VCaP (cell line): Measurements from ENCODE around the gene OR8D4.
"Not testable (repeated sequence)": the region's sequence is repeated elsewhere in the genome, so short reads cannot be mapped to it uniquely, and the experiment has no call there.

Experiments used
- H3K27ac ChIP-seq: fragments of 450-650 bp; 2 replicates; pipeline ENCODE4 v1.5.1; 2017
- TF ChIP-seq, protein P1 (sequence below): fragments of 450-650 bp; conservative IDR thresholded peaks from 2 replicates; pipeline ENCODE4 v1.5.1; 2017; ENCODE audit warnings: mild to moderate bottlenecking, moderate library complexity

OR8D4 gene

GRCh38 chr11:123901867-123902266 is at the start of gene OR8D4:
Gene OR8D4 (plus strand): TSS chr11:123902167. CDS start chr11:123906432, 4,265 bp downstream.
- no peak within 1 kb of the TSS for H3K27ac ChIP-seq
- TF ChIP-seq, protein P1, sequence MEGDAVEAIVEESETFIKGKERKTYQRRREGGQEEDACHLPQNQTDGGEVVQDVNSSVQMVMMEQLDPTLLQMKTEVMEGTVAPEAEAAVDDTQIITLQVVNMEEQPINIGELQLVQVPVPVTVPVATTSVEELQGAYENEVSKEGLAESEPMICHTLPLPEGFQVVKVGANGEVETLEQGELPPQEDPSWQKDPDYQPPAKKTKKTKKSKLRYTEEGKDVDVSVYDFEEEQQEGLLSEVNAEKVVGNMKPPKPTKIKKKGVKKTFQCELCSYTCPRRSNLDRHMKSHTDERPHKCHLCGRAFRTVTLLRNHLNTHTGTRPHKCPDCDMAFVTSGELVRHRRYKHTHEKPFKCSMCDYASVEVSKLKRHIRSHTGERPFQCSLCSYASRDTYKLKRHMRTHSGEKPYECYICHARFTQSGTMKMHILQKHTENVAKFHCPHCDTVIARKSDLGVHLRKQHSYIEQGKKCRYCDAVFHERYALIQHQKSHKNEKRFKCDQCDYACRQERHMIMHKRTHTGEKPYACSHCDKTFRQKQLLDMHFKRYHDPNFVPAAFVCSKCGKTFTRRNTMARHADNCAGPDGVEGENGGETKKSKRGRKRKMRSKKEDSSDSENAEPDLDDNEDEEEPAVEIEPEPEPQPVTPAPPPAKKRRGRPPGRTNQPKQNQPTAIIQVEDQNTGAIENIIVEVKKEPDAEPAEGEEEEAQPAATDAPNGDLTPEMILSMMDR: no peak

DNA sequence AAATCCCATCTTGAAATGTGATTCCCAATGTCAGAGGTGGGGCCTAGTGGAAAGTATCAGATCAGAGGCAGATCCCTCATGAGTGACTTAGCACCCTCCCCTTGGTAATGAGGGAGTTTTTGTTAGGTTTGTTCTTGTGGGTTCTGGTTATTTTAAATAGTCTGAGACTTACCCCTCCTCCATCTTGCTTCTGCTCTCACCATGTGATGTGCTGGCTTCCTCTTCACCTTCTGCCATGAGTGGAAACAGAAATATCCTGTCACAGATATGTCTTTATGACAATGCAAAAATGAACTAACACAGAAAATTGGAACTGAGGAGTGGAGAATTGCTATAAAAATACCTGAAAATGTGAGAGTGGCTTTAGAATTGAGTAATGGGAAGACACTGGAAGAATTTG is 49.6 kb upstream of the OR8D4 start:
- TF ChIP-seq, protein P1: no peak
- H3K27ac ChIP-seq: no peak overlapping the region

- TF ChIP-seq, protein P1: no peak
Measured at GRCh38 chr11:123853038-123853437, 48.9 kb upstream of the OR8D4 start.

DNA sequence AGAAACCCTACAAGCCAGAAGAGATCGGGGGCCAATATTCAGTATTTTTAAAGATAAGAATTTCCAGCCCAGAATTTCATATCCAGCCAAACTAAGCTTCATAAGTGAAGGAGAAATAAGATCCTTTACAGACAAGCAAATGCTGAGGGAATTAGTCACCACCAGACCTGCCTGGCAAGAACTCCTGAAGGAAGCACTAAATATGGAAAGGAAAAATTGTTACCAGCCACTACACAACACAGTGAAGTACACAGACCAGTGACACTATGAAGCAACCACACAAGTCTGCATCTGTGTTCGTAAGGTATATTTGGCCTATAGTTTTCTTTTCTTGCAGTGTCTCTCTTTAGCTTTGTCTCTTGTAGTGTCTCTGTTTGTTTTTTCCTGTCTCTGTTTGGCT is 45.5 kb upstream of the OR8D4 start:
- no peak overlapping the region for H3K27ac ChIP-seq

More at GRCh38 chr11:123853038-123853437, 48.9 kb upstream of the OR8D4 start:
- no peak overlapping the region for H3K27ac ChIP-seq

DNA sequence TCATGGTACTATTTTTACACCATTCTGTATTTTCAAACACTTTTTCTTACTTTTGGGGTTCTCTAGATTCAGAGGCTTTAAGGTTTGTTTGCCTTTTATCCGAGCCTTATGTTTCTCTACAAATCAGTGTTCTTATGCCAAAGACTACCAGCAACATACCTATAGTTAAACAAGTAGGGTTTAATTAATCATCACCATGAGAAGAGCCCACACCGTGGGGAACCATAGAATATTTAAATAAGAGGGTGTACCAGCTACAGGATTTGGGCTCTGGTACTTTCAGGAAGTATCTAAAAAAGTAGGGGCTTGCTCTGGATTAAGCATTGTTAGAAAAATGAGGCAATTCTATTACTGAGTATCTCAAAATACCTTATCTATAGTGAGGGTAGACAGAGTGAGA is 42.2 kb upstream of the OR8D4 start:
- H3K27ac ChIP-seq: no peak overlapping the region
- TF ChIP-seq, protein P1: no peak

More for the DNA sequence above, 45.5 kb upstream of the OR8D4 start:
- TF ChIP-seq, protein P1: no peak

- H3K27ac ChIP-seq: not testable (repeated sequence)
Measured at GRCh38 chr11:123865293-123865692, 36.7 kb upstream of the OR8D4 start.

DNA sequence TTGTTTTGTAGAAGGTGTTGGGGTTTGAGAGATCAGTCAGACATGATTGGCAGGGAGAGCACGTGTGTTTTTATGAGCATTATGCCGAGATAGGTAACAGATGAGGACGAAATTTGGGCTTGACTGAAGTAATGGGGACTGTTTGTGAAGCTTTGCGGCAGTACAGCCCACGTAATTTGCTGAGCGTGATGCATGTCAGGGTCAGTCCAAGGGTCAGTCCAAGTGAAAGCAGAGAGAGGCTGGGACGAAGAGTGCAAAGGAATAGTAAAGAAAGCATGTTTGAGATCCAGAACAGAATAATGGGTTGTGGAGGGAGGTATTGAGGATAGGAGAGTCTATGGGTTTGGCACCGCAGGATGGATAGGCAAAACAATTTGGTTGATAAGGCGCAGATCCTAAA is 34.2 kb upstream of the OR8D4 start:
- H3K27ac ChIP-seq: not testable (repeated sequence)

- TF ChIP-seq, protein P1: no peak
Measured at GRCh38 chr11:123880912-123881311, 21.1 kb upstream of the OR8D4 start.

DNA sequence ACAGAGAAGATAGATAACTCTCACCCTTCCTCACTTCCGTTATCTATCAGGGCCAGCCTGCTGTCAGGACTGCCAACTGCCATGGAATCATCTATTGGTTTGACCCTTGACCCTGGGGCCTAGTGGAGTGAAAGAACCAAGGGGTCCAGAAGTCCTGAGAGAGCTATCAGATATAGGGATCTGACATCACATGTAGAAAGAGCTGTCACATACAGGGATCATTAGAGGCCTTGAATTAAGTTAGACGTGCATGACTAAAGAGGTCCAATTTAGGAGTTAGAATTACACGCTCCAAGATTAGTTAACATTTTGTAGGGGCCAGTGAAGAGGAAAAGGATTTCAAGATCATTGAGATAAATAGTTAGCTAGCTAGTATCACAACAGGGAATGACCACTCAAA is 16.4 kb upstream of the OR8D4 start, which contains the start of gene TMEM225:
Gene TMEM225, minus strand, starts transcription at position 101 of the 400 bp plus-strand sequence. CDS start 245 bp downstream, outside the sequence.
- TF ChIP-seq, protein P1: no peak
- no peak within 1 kb of the TSS for H3K27ac ChIP-seq

More at GRCh38 chr11:123880912-123881311, 21.1 kb upstream of the OR8D4 start:
- no peak overlapping the region for H3K27ac ChIP-seq
